HG03175 (cell line): ENCODE measurements around the gene CCDC85C.

Source experiments
- ATAC-seq: cut with Tn5 transposase; IDR thresholded peaks from one replicate; pipeline ENCODE4 v1.9.1; 2021; ENCODE audit warnings: mild to moderate bottlenecking, moderate library complexity; ENCODE audit not compliant: unreplicated experiment

CCDC85C gene

GRCh38 chr14:99606359-99606758 is 2.4 kb upstream of the CCDC85C start:
- no peak for ATAC-seq

- peak; percentile 32 for ATAC-seq
Observed at GRCh38 chr14:99605299-99605961, 1.4 kb upstream of the CCDC85C start.

- ATAC-seq, result peak; percentile 20
Observed at GRCh38 chr14:99604766-99605298, 825 bp upstream of the CCDC85C start.

- ATAC-seq, result peak; percentile 86
Observed at GRCh38 chr14:99604278-99604765, 315 bp upstream of the CCDC85C start.

- no peak for ATAC-seq
Observed at GRCh38 chr14:99602788-99603415, 1.1 kb downstream of the CCDC85C start.

GRCh38 chr14:99602054-99602787 is 1.8 kb downstream of the CCDC85C start:
- no peak for ATAC-seq

- no peak for ATAC-seq
Observed at GRCh38 chr14:99601361-99601831, 2.6 kb downstream of the CCDC85C start.

- no peak for ATAC-seq
Observed at GRCh38 chr14:99600232-99600888, 3.6 kb downstream of the CCDC85C start.

- no peak for ATAC-seq
Observed at GRCh38 chr14:99599393-99599792, 4.6 kb downstream of the CCDC85C start.

GRCh38 chr14:99598774-99599173 is 5.2 kb downstream of the CCDC85C start:
- no peak for ATAC-seq

GRCh38 chr14:99597911-99598600 is 6.0 kb downstream of the CCDC85C start:
- no peak for ATAC-seq

- no peak for ATAC-seq
Observed at GRCh38 chr14:99596772-99597171, 7.2 kb downstream of the CCDC85C start.

- no peak for ATAC-seq
Observed at GRCh38 chr14:99596071-99596627, 7.9 kb downstream of the CCDC85C start.

GRCh38 chr14:99595524-99595923 is 8.5 kb downstream of the CCDC85C start:
- ATAC-seq, result no peak

- ATAC-seq, result peak; percentile 82
Observed at GRCh38 chr14:99595034-99595433, 9.0 kb downstream of the CCDC85C start.

GRCh38 chr14:99593971-99594841 is 9.8 kb downstream of the CCDC85C start:
- no peak for ATAC-seq

- ATAC-seq, result no peak
Observed at GRCh38 chr14:99592933-99593753, 10.9 kb downstream of the CCDC85C start.

GRCh38 chr14:99592394-99592793 is 11.6 kb downstream of the CCDC85C start:
- ATAC-seq, result no peak
